HS-27A (cell line): ENCODE measurements around the gene CSMD2.

Source experiments
- DNase-seq: peaks from one replicate; pipeline ENCODE4 v3.0.0-alpha.2; 2012; ENCODE audit warnings: low read depth, missing footprints

CSMD2 gene

GRCh38 chr1:33997127-33998036 is 167.6 kb downstream of the CSMD2 start:
- DNase-seq: no peak

GRCh38 chr1:33996281-33996680 is 168.7 kb downstream of the CSMD2 start:
- DNase-seq: no peak

- no peak for DNase-seq
Measured at GRCh38 chr1:33993301-33993700, 171.7 kb downstream of the CSMD2 start.

GRCh38 chr1:33990281-33990680 is 174.7 kb downstream of the CSMD2 start:
- DNase-seq: no peak

GRCh38 chr1:33988161-33988560 is 176.9 kb downstream of the CSMD2 start:
- DNase-seq: no peak

- DNase-seq: no peak
Measured at GRCh38 chr1:33986390-33987095, 178.5 kb downstream of the CSMD2 start.

GRCh38 chr1:33985656-33986055 is 179.4 kb downstream of the CSMD2 start:
- DNase-seq: no peak

- no peak for DNase-seq
Measured at GRCh38 chr1:33984906-33985565, 180.0 kb downstream of the CSMD2 start.

- no peak for DNase-seq
Measured at GRCh38 chr1:33982419-33982818, 182.6 kb downstream of the CSMD2 start.

GRCh38 chr1:33979341-33979740 is 185.7 kb downstream of the CSMD2 start:
- no peak for DNase-seq

- no peak for DNase-seq
Measured at GRCh38 chr1:33975961-33976360, 189.1 kb downstream of the CSMD2 start.

GRCh38 chr1:33973799-33974545 is 191.1 kb downstream of the CSMD2 start:
- DNase-seq: no peak

GRCh38 chr1:33972676-33973395 is 192.2 kb downstream of the CSMD2 start:
- no peak for DNase-seq

- no peak for DNase-seq
Measured at GRCh38 chr1:33971913-33972312, 193.1 kb downstream of the CSMD2 start.

GRCh38 chr1:33971018-33971710 is 193.9 kb downstream of the CSMD2 start:
- DNase-seq: no peak

GRCh38 chr1:33970148-33970825 is 194.7 kb downstream of the CSMD2 start:
- DNase-seq: no peak

GRCh38 chr1:33966346-33967141 is 198.5 kb downstream of the CSMD2 start:
- no peak for DNase-seq

- no peak for DNase-seq
Measured at GRCh38 chr1:33965086-33965485, 199.9 kb downstream of the CSMD2 start.

GRCh38 chr1:33962061-33962460 is 203.0 kb downstream of the CSMD2 start:
- DNase-seq: no peak
